CD14-positive monocyte (primary cell): ENCODE measurements around the gene ZFP37. TPM values are rescaled to one million over a fixed set of nuclear protein-coding genes. Genes with fewer than 3 reads are reported as not detected.
A peak's percentile ranks its signal among the peaks of the same experiment; 100 is the strongest.
"Not testable (repeated sequence)": the region's sequence is repeated elsewhere in the genome, so short reads cannot be mapped to it uniquely, and the experiment has no call there.

ENCODE experiments used
- DNase-seq, 3 donors: peaks; one replicate each; pipeline ENCODE4 v3.0.0-alpha.2; 2011 to 2022
- H2AFZ ChIP-seq: 2 replicates; pipeline ENCODE4 v1.6.0; 2012; ENCODE audit warnings: mild to moderate bottlenecking, low read depth, low read length, inconsistent platforms; ENCODE audit not compliant: insufficient read depth, poor library complexity, severe bottlenecking
- H3K27ac ChIP-seq, 2 donors: 1 replicate in 1 of 2; 2 replicates in 1 of 2; pipeline ENCODE4 v1.5.1; 2012 to 2013; ENCODE audit warnings: low read length in 2 of 2, control low read depth in 1 of 2, inconsistent platforms in 1 of 2, low read depth in 1 of 2, mild to moderate bottlenecking in 1 of 2
- H3K27me3 ChIP-seq, 2 donors: one replicate each; pipeline versions ENCODE4 v1.6.0 to v1.6.1; 2011 to 2013; ENCODE audit warnings: low read length in 2 of 2; ENCODE audit not compliant: control insufficient read depth in 2 of 2, insufficient read depth in 2 of 2
- H3K36me3 ChIP-seq, 2 donors: replicated peaks in 1 of 2; 1 replicate in 1 of 2; 2 replicates in 1 of 2; pipeline versions ENCODE4 v1.5.1 to v1.6.1; 2012 to 2013; ENCODE audit warnings: low read length in 2 of 2, control low read depth in 1 of 2, inconsistent platforms in 1 of 2, mild to moderate bottlenecking in 1 of 2; ENCODE audit not compliant: insufficient read depth in 2 of 2, control insufficient read depth in 1 of 2
- H3K4me1 ChIP-seq, 2 donors: 1 replicate in 1 of 2; 2 replicates in 1 of 2; pipeline versions ENCODE4 v1.5.1 to v1.6.1; 2012 to 2013; ENCODE audit warnings: low read length in 2 of 2, control low read depth in 1 of 2, inconsistent platforms in 1 of 2, mild to moderate bottlenecking in 1 of 2, moderate library complexity in 1 of 2; ENCODE audit not compliant: insufficient read depth in 2 of 2, control insufficient read depth in 1 of 2
- H3K4me2 ChIP-seq: replicated peaks from 2 replicates; pipeline ENCODE3; 2012; ENCODE audit warnings: low read length, moderate library complexity, mild to moderate bottlenecking; ENCODE audit not compliant: poor library complexity, severe bottlenecking; ENCODE audit errors: extremely low read depth
- H3K4me3 ChIP-seq, 3 experiments: fragments of 200-600 bp in 1 of 3; sonication (generic) in 1 of 3; replicated peaks in 1 of 3; 1 replicate in 2 of 3; 2 replicates in 1 of 3; pipeline ENCODE4 v1.5.1; 2011 to 2013; ENCODE audit warnings: low read length in 3 of 3, mild to moderate bottlenecking in 3 of 3, control low read depth in 2 of 3, low read depth in 2 of 3, inconsistent platforms in 1 of 3, moderate library complexity in 1 of 3
- H3K79me2 ChIP-seq: 2 replicates; pipeline ENCODE4 v1.6.0; 2012; ENCODE audit warnings: mild to moderate bottlenecking, control low read depth, inconsistent platforms, low read length, moderate library complexity; ENCODE audit not compliant: insufficient read depth
- H3K9ac ChIP-seq: 2 replicates; pipeline ENCODE4 v1.6.0; 2017; ENCODE audit warnings: low read length, mild to moderate bottlenecking; ENCODE audit not compliant: insufficient read depth, poor library complexity, severe bottlenecking
- H3K9me3 ChIP-seq, 2 donors: replicated peaks in 1 of 2; 1 replicate in 1 of 2; 2 replicates in 1 of 2; pipeline versions ENCODE4 v1.5.1 to v1.6.1; 2012 to 2013; ENCODE audit warnings: low read length in 2 of 2, control low read depth in 1 of 2; ENCODE audit not compliant: control insufficient read depth in 1 of 2, insufficient read depth in 1 of 2
- H4K20me1 ChIP-seq: 2 replicates; pipeline ENCODE4 v1.6.0; 2012; ENCODE audit warnings: mild to moderate bottlenecking, low read length, control low read depth, moderate library complexity; ENCODE audit not compliant: insufficient read depth
- H3K27ac Mint-ChIP-seq, 7 donors: one replicate each; pipeline ENCODE4 v1.8.0; 2020; ENCODE audit warnings: mild to moderate bottlenecking in 7 of 7, mixed read lengths in 7 of 7, moderate library complexity in 6 of 7, inconsistent platforms in 2 of 7
- H3K27me3 Mint-ChIP-seq, 3 donors: one replicate each; pipeline ENCODE4 v1.8.0; 2021 to 2022; ENCODE audit warnings: low read depth in 3 of 3, mild to moderate bottlenecking in 3 of 3, mixed read lengths in 3 of 3, moderate library complexity in 3 of 3, inconsistent platforms in 1 of 3
- H3K36me3 Mint-ChIP-seq, 2 donors: one replicate each; pipeline ENCODE4 v1.8.0; 2020; ENCODE audit warnings: mixed read lengths in 2 of 2, inconsistent platforms in 1 of 2, mild to moderate bottlenecking in 1 of 2
- H3K4me1 Mint-ChIP-seq: one replicate; pipeline ENCODE4 v1.8.0; 2020; ENCODE audit warnings: mild to moderate bottlenecking, mixed read lengths
- H3K4me3 Mint-ChIP-seq, 2 donors: one replicate each; pipeline ENCODE4 v1.8.0; 2020; ENCODE audit warnings: mild to moderate bottlenecking in 2 of 2, mixed read lengths in 2 of 2, moderate library complexity in 1 of 2
- H3K9me3 Mint-ChIP-seq, 7 donors: one replicate each; pipeline ENCODE4 v1.8.0; 2020 to 2022; ENCODE audit warnings: mixed read lengths in 7 of 7, mild to moderate bottlenecking in 6 of 7, moderate library complexity in 6 of 7, inconsistent platforms in 2 of 7
- WGBS: methylation state at CpG from one replicate; pipeline ENCODE4 v1.1.5; 2013; ENCODE audit warnings: missing lambda C conversion rate; ENCODE audit not compliant: insufficient coverage; 5-methylcytosine and 5-hydroxymethylcytosine counted together
- intact Hi-C, 2 donors: fragments of 100-400 bp; cut with micrococcal nuclease; formaldehyde crosslinking; loops; one replicate each; pipeline versions ENCODE4 v1.15.0 to v1.15.1; 2023
- polyA plus RNA-seq, 3 donors: library from polyadenylated mRNA; depleted of rRNA in 1 of 3; unstranded in 2 of 3; stranded (reverse) in 1 of 3; fragments of 300-500 nt in 2 of 3; fragments of >200 nt in 1 of 3; fragmentation: Illumina TruSeq in 2 of 3; gene quantifications; 1 replicate in 2 of 3; 2 replicates in 1 of 3; pipeline ENCODE4 v1.2.3, GENCODE V29; 2012 to 2021

ZFP37 gene
- polyA plus RNA-seq, 3 donors, result 0.07 to 0.38 (median 0.13) TPM

DNA sequence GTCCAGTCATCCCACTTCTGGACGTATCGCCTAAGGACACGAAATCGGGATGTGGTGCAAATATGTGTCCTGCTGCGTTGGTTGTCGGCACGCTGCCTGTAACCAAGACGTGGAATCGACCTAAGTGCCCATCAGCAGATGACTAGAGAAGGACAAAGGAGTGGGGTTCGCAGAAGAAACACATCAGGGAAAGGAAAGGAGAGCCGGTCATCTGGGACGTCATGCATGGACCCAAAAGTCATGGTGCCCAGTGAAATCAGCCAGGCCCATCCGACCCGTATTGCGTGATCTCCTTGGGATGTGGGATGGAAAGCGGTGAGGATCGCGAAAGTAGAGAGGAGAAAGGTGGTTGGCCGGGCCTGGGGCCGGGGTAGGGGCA is 6.4 kb upstream of the ZFP37 start:
- H3K27ac ChIP-seq, H3K4me2 ChIP-seq, H3K4me1 Mint-ChIP-seq, H3K79me2 ChIP-seq, H3K27ac Mint-ChIP-seq, H3K36me3 ChIP-seq, H3K9ac ChIP-seq, DNase-seq, H3K36me3 Mint-ChIP-seq, H2AFZ ChIP-seq, H3K4me1 ChIP-seq, intact Hi-C loops, H3K4me3 ChIP-seq, H3K4me3 Mint-ChIP-seq, H4K20me1 ChIP-seq: not testable (repeated sequence)
- peaks cover 2 to 37% of the 10 kb centered on the region in 2 donors for H3K27me3 ChIP-seq
- peaks cover 13 to 14% (median 14%) of the 10 kb centered on the region in 3 donors for H3K27me3 Mint-ChIP-seq
- H3K9me3 ChIP-seq, result peaks cover 38 to 40% of the 10 kb centered on the region in 2 donors
- no CpG with 5 or more reads among the region's 20 CpGs for WGBS
- H3K9me3 Mint-ChIP-seq, result peaks cover 12 to 15% (median 14%) of the 10 kb centered on the region in 7 donors

DNA sequence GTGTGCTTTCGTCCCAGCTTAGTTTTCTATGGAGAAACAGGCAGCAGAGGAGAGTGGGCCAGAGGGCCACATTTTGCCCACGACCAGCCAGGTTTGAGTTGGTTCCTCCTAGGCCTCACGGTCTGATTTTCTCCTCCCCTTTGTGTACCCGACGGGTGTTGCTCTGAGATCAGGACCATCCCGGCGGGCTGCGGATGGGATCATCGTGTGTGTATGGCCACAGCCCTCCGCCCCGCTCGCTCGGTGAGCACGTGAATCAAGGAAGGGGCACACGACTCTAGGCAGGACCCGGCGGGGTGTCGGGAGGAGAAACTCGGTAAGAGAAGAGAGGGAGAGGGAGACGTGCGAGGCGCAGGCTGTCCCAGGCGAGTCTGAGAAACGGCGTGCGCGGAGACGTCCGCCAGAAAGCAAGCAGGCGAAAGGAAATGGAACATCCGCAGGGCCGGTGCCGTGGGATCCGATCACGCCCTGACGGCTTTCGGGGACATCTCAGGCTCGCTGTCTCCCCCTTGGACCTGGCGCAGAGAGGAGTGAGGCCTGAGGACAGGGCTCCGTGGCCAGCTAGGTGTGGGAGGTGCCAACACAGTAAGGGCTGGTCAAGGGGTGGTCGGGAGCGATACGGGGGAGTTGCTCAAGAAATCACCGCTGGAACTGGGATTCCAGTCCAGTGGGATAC is 5.9 kb upstream of the ZFP37 start:
- H3K27ac Mint-ChIP-seq, H3K4me3 ChIP-seq, H3K27ac ChIP-seq, H3K4me2 ChIP-seq, H3K4me3 Mint-ChIP-seq, H3K79me2 ChIP-seq, intact Hi-C loops, DNase-seq, H3K9ac ChIP-seq, H2AFZ ChIP-seq, H3K36me3 Mint-ChIP-seq, H3K4me1 ChIP-seq, H3K36me3 ChIP-seq, H3K4me1 Mint-ChIP-seq, H4K20me1 ChIP-seq: not testable (repeated sequence)
- Mint-ChIP-seq H3K27me3 (peaks cover 13 to 14% (median 14%) of the 10 kb centered on the region in 3 donors), H3K9me3 (peaks cover 12 to 15% (median 14%) of the 10 kb centered on the region in 7 donors)
- Histone ChIP-seq H3K27me3 (peaks cover 7 to 43% of the 10 kb centered on the region in 2 donors), H3K9me3 (peaks cover 43% of the 10 kb centered on the region in 2 donors)
- WGBS, result 27% methylated on average over 15 of the region's 44 CpGs

DNA sequence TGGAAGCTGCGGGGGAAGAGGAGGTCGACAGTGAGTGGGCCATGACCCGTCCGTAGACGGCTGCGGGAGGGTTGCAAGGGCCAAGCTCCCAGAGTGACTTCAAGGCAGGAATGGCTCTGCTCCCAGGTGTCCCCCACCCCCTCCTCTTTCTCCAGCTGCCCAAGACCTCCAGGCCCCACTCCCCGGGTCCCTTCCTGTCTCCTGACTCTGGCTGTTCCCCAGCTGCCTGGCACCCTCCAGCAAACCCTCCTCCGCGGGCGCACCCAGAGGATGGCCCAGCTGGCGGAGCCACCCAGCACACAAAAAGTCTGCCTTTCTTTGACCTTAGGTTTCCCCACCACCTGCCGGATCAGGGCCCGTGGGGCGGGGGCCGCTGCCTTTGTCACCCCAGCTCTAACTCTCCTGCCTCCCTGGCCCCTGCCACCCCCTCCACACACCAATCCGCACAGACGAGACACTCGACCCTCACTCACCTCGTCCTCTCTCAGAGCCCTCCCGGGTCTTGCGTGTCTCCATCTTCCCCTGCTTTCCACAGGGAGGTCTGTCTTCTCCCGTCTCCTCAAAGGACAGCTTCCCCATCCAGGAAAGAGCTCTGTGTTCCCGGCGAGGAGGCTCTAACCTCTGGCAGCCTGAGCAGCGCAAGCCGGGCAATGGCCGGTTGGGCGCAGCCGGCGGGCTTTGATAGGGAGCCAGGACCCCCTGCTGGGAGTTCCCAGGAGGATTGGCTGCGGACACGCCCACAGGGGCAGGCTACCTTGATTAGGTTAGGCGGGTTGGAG is 4.7 kb upstream of the ZFP37 start:
- Histone ChIP-seq H3K9me3 (peaks cover 54 to 55% of the 10 kb centered on the region in 2 donors), H3K27me3 (peaks cover 14 to 54% of the 10 kb centered on the region in 2 donors)
- H3K4me1 Mint-ChIP-seq, H3K4me1 ChIP-seq, H2AFZ ChIP-seq, intact Hi-C loops, H4K20me1 ChIP-seq, H3K27ac Mint-ChIP-seq, H3K4me3 ChIP-seq, H3K27ac ChIP-seq, H3K4me2 ChIP-seq, H3K9ac ChIP-seq, H3K4me3 Mint-ChIP-seq, H3K36me3 ChIP-seq, H3K79me2 ChIP-seq, H3K36me3 Mint-ChIP-seq, DNase-seq: not testable (repeated sequence)
- peaks cover 12 to 15% (median 14%) of the 10 kb centered on the region in 7 donors for H3K9me3 Mint-ChIP-seq
- peaks cover 13 to 14% (median 14%) of the 10 kb centered on the region in 3 donors for H3K27me3 Mint-ChIP-seq
- WGBS, result 9% methylated on average over 15 of the region's 33 CpGs

DNA sequence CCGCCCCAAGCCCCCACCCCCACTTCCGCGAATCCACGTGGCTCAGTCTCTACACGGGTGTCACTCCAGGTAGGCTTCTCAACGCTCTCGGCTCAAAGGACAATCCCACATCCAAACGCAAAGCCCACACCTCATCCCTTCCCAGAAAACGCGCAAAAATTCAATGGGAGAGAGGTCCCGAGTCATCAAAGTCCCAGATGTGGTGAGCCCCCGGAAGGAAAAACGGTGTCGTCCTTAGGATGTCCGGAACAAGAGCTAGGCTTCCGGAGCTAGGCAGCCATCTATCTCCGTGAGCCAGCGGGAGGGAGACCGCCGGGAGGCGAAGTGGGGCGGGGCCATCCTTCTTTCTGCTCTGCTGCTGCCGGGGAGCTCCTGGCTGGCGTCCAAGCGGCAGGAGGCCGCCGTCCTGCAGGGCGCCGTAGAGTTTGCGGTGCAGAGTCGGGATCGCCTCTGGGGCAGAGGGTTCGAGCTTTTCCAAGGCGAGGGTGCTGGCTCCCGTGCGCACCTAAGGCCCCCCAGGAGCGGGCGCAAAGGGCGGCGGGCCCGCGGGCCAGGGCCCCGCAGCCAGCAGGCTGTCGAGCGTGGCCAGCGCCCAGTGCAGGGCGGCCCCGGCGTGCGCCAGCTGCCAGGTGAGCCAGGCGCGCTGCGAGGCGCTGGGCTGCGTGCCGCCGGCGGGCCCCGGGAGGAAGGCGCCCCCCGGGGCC is 3.2 kb upstream of the ZFP37 start:
- H3K9ac ChIP-seq, H2AFZ ChIP-seq, H3K27ac Mint-ChIP-seq, H3K36me3 ChIP-seq, DNase-seq, intact Hi-C loops, H3K4me2 ChIP-seq, H3K4me1 Mint-ChIP-seq, H3K27ac ChIP-seq, H4K20me1 ChIP-seq, H3K4me1 ChIP-seq, H3K79me2 ChIP-seq, H3K36me3 Mint-ChIP-seq: not testable (repeated sequence)
- Mint-ChIP-seq H3K4me3 (peak overlapping the region; percentile 12 to 60), H3K9me3 (peaks cover 12 to 15% (median 14%) of the 10 kb centered on the region in 7 donors), H3K27me3 (peaks cover 13 to 14% (median 14%) of the 10 kb centered on the region in 3 donors)
- 6% methylated on average over 26 of the region's 61 CpGs for WGBS
- peaks cover 23 to 65% of the 10 kb centered on the region in 2 donors for H3K27me3 ChIP-seq
- peak overlapping the region in 1 of 3 experiments; percentile 11 for H3K4me3 ChIP-seq
- H3K9me3 ChIP-seq, result peaks cover 60 to 70% of the 10 kb centered on the region in 2 donors
